HepG2 (cell line): Measurements from ENCODE around the gene NSMF. TPM values are rescaled to one million over a fixed set of nuclear protein-coding genes. Genes with fewer than 3 reads are reported as not detected.

Experiments used
- AHR ChIP-seq: IDR thresholded peaks from 2 replicates; pipeline ENCODE4 v1.6.1; 2018; ENCODE audit warnings: missing genetic modification reagents, missing compliant biosample characterization
- ATM ChIP-seq: fragments of 450-650 bp; IDR thresholded peaks from 2 replicates; pipeline ENCODE4 v1.7.1; 2017; ENCODE audit warnings: mild to moderate bottlenecking, borderline replicate concordance
- CBX5 ChIP-seq: sonication (generic); formaldehyde crosslinking; IDR thresholded peaks from 2 replicates; pipeline ENCODE4 v1.4.0; 2020; ENCODE audit warnings: missing genetic modification reagents, borderline replicate concordance
- DNMT1 ChIP-seq: sonication (generic); formaldehyde crosslinking; IDR thresholded peaks from 2 replicates; pipeline ENCODE4 v1.5.1; 2020; ENCODE audit warnings: mild to moderate bottlenecking, missing genetic modification reagents
- FOXA3 ChIP-seq: IDR thresholded peaks from 2 replicates; pipeline ENCODE4 v1.6.1; 2016; ENCODE audit warnings: missing genetic modification reagents, missing compliant biosample characterization
- FOXK2 ChIP-seq: fragments of 450-650 bp; IDR thresholded peaks from 2 replicates; pipeline ENCODE4 v1.6.1; 2016
- GTF3A ChIP-seq: sonication (generic); formaldehyde crosslinking; conservative IDR thresholded peaks from 2 replicates; pipeline ENCODE4 v1.4.0; 2020; ENCODE audit warnings: mild to moderate bottlenecking, missing genetic modification reagents
- MED13 ChIP-seq: sonication (generic); formaldehyde crosslinking; IDR thresholded peaks from 2 replicates; pipeline ENCODE4 v1.5.0; 2020; ENCODE audit warnings: missing genetic modification reagents
- MEIS2 ChIP-seq: sonication (generic); formaldehyde crosslinking; IDR thresholded peaks from 2 replicates; pipeline ENCODE4 v1.9.0; 2021; ENCODE audit warnings: mild to moderate bottlenecking, missing genetic modification reagents
- MYNN ChIP-seq: sonication (generic); formaldehyde crosslinking; IDR thresholded peaks from 2 replicates; pipeline ENCODE4 v1.4.0; 2020; ENCODE audit warnings: mild to moderate bottlenecking, low read depth, missing genetic modification reagents
- PLRG1 ChIP-seq: fragments of 450-650 bp; conservative IDR thresholded peaks from 2 replicates; pipeline ENCODE4 v1.6.1; 2016
- PPARG ChIP-seq: conservative IDR thresholded peaks from 2 replicates; pipeline ENCODE4 v1.6.1; 2016; ENCODE audit warnings: missing biosample characterization, missing genetic modification reagents
- SAP130 ChIP-seq: IDR thresholded peaks from 2 replicates; pipeline ENCODE4 v1.6.1; 2016; ENCODE audit warnings: low read depth
- SKI ChIP-seq: fragments of 450-650 bp; IDR thresholded peaks from one replicate; pipeline ENCODE4 v1.6.1; 2018; ENCODE audit warnings: mild to moderate bottlenecking; ENCODE audit not compliant: partially characterized antibody
- SMAD1 ChIP-seq: sonication (generic); formaldehyde crosslinking; IDR thresholded peaks from 2 replicates; pipeline ENCODE4 v1.4.0; 2020; ENCODE audit warnings: missing genetic modification reagents, low read depth, mild to moderate bottlenecking, borderline replicate concordance
- SMAD9 ChIP-seq: sonication (generic); formaldehyde crosslinking; IDR thresholded peaks from 2 replicates; pipeline ENCODE4 v1.5.1; 2020; ENCODE audit warnings: mild to moderate bottlenecking, missing genetic modification reagents
- XBP1 ChIP-seq: sonication (generic); formaldehyde crosslinking; IDR thresholded peaks from 2 replicates; pipeline ENCODE4 v1.5.0; 2020; ENCODE audit warnings: missing genetic modification reagents
- XRCC5 ChIP-seq: fragments of 200-400 bp; formaldehyde crosslinking; optimal IDR thresholded peaks from 2 replicates; pipeline ENCODE3; 2017; ENCODE audit warnings: mild to moderate bottlenecking, low read length
- ZBTB7A ChIP-seq: sonication (generic); formaldehyde crosslinking; IDR thresholded peaks from 2 replicates; pipeline ENCODE4 v1.8.0; 2022; ENCODE audit warnings: mild to moderate bottlenecking, missing genetic modification reagents
- ZFP36L1 ChIP-seq: sonication (generic); formaldehyde crosslinking; IDR thresholded peaks from 2 replicates; pipeline ENCODE4 v1.8.0; 2022; ENCODE audit warnings: mild to moderate bottlenecking, missing genetic modification reagents, moderate library complexity
- ZIK1 ChIP-seq: sonication (generic); formaldehyde crosslinking; IDR thresholded peaks from 2 replicates; pipeline ENCODE4 v1.5.0; 2020; ENCODE audit warnings: mild to moderate bottlenecking, low read depth, missing genetic modification reagents, borderline replicate concordance
- ZNF44 ChIP-seq: sonication (generic); formaldehyde crosslinking; IDR thresholded peaks from 2 replicates; pipeline ENCODE4 v1.5.1; 2020; ENCODE audit warnings: mild to moderate bottlenecking, missing genetic modification reagents
- ZNF564 ChIP-seq: sonication (generic); formaldehyde crosslinking; IDR thresholded peaks from 2 replicates; pipeline ENCODE4 v1.8.1; 2023; ENCODE audit warnings: mild to moderate bottlenecking, missing genetic modification reagents
- ZNF589 ChIP-seq: sonication (generic); formaldehyde crosslinking; conservative IDR thresholded peaks from 2 replicates; pipeline ENCODE4 v1.8.0; 2022; ENCODE audit warnings: mild to moderate bottlenecking, moderate library complexity, missing genetic modification reagents
- ZNF776 ChIP-seq: sonication (generic); formaldehyde crosslinking; IDR thresholded peaks from 2 replicates; pipeline ENCODE4 v1.4.0; 2020; ENCODE audit warnings: mild to moderate bottlenecking, missing genetic modification reagents
- polyA plus RNA-seq, 8 experiments: library from polyadenylated mRNA; depleted of rRNA in 3 of 8; stranded (reverse) in 7 of 8; unstranded in 1 of 8; fragments of >200 nt; fragmentation: Illumina TruSeq in 4 of 8; extraction: Trizol in 4 of 8; gene quantifications; 2 replicates each; pipeline versions ENCODE4 v1.2.1 to v1.2.3, GENCODE V29; 2011 to 2016; ENCODE audit warnings: low read depth in 4 of 8, missing spikeins in 1 of 8, mixed read lengths in 1 of 8; ENCODE audit not compliant: insufficient read depth in 1 of 8
- total RNA-seq, 5 experiments: library from RNA; depleted of rRNA; stranded (reverse); fragments of >200 nt; fragmentation: Illumina TruSeq; extraction: Trizol; gene quantifications; 2 replicates each; pipeline ENCODE4 v1.2.3, GENCODE V29; 2016; ENCODE audit warnings: low read depth in 1 of 5
- TF ChIP-seq, protein P1 (sequence below): sonication (generic); formaldehyde crosslinking; IDR thresholded peaks from 2 replicates; pipeline ENCODE4 v1.4.0; 2020; ENCODE audit warnings: missing genetic modification reagents
- TF ChIP-seq, protein P2 (sequence below): sonication (generic); formaldehyde crosslinking; IDR thresholded peaks from 2 replicates; pipeline ENCODE4 v1.8.0; 2022; ENCODE audit warnings: missing genetic modification reagents, low read depth, mild to moderate bottlenecking, borderline replicate concordance
- TF ChIP-seq, protein P3 (sequence below): sonication (generic); formaldehyde crosslinking; IDR thresholded peaks from 2 replicates; pipeline ENCODE4 v1.4.0; 2020; ENCODE audit warnings: missing genetic modification reagents
- TF ChIP-seq, protein P4 (sequence below): sonication (generic); formaldehyde crosslinking; IDR thresholded peaks from 2 replicates; pipeline ENCODE4 v1.5.0; 2020; ENCODE audit warnings: mild to moderate bottlenecking, missing genetic modification reagents

NSMF gene
- total and polyA plus RNA-seq, 2 of the 13 experiments (the other 11 are each of a cell fraction or from before 2014, with no cell fraction given), result 44.3 to 183 TPM

DNA sequence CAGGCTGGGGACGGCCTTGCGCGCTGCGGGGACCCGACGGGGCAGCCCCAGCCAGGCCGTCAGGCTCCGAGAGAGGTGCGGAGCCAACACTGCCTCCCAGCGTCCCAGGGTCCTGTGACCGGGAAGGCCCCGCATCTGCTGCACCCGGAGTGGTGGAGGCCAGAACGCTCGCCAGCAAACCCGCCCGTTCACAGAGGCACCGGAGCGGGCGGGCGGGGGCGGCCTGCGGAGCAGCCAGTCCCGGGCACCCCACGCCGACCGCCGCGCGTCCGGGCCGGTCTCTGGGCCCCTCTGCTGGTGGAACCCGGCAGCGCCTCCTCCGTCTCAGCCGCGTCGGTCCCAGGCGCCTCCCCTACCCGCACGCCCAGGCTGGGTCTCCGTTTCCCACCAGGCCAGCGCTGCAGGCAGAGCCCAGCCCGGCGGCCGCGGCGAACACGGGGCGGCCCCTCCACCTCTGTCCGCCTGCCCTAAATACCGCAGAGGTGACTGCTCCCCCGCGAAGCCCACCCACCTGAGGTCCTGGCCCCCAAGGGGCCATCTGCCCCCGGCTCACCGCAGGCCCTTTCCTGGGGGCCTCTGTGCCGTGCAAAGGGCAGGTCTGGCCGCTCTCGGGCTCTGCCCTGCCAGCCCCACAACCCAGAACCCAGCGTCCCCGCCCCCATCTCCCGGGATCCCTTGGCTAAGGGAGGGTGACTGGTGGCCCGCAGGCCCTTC lies 52.1 kb downstream of the NSMF start (continued):
- TF ChIP-seq, protein P1, sequence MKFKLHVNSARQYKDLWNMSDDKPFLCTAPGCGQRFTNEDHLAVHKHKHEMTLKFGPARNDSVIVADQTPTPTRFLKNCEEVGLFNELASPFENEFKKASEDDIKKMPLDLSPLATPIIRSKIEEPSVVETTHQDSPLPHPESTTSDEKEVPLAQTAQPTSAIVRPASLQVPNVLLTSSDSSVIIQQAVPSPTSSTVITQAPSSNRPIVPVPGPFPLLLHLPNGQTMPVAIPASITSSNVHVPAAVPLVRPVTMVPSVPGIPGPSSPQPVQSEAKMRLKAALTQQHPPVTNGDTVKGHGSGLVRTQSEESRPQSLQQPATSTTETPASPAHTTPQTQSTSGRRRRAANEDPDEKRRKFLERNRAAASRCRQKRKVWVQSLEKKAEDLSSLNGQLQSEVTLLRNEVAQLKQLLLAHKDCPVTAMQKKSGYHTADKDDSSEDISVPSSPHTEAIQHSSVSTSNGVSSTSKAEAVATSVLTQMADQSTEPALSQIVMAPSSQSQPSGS (CRISPR knock-in tag), result no peak
- TF ChIP-seq SMAD1 (CRISPR knock-in tag) (no peak), ZNF44 (CRISPR knock-in tag) (no peak), MED13 (CRISPR knock-in tag) (no peak), DNMT1 (CRISPR knock-in tag) (0 out of 2 replicates have a peak, but pooled peaks have one; percentile 40), MYNN (no peak), ZBTB7A (CRISPR knock-in tag) (0 out of 2 replicates have a peak, but pooled peaks have one; percentile 13), SMAD9 (no peak), FOXA3 (CRISPR knock-in tag) (no peak), ATM (no peak), ZNF589 (CRISPR knock-in tag) (no peak), PPARG (CRISPR knock-in tag) (no peak), ZFP36L1 (no peak), PLRG1 (no peak), FOXK2 (no peak), XBP1 (CRISPR knock-in tag) (no peak), ZNF564 (CRISPR knock-in tag) (0 out of 2 replicates have a peak, but pooled peaks have one; percentile 70), MEIS2 (0 out of 2 replicates have a peak, but pooled peaks have one; percentile 16), SKI (peak; percentile 51), XRCC5 (peak; percentile 51), CBX5 (CRISPR knock-in tag) (no peak), ZIK1 (CRISPR knock-in tag) (0 out of 2 replicates have a peak, but pooled peaks have one; percentile 43), ZNF776 (CRISPR knock-in tag) (peak; percentile 33; the same call in 1 of the 2 replicates), GTF3A (CRISPR knock-in tag) (no peak), SAP130 (peak; percentile 28), AHR (CRISPR knock-in tag) (no peak)
- TF ChIP-seq, protein P2, sequence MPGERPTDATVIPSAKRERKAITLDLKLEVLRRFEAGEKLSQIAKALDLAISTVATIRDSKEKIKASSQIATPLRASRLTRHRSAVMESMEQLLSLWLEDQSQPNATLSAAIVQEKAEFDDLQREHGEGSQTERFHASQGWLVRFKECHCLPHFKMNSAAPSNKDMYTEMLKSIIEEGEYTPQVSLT, result no peak
- TF ChIP-seq, protein P3, sequence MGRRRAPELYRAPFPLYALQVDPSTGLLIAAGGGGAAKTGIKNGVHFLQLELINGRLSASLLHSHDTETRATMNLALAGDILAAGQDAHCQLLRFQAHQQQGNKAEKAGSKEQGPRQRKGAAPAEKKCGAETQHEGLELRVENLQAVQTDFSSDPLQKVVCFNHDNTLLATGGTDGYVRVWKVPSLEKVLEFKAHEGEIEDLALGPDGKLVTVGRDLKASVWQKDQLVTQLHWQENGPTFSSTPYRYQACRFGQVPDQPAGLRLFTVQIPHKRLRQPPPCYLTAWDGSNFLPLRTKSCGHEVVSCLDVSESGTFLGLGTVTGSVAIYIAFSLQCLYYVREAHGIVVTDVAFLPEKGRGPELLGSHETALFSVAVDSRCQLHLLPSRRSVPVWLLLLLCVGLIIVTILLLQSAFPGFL (CRISPR knock-in tag), result no peak
- TF ChIP-seq, protein P4, sequence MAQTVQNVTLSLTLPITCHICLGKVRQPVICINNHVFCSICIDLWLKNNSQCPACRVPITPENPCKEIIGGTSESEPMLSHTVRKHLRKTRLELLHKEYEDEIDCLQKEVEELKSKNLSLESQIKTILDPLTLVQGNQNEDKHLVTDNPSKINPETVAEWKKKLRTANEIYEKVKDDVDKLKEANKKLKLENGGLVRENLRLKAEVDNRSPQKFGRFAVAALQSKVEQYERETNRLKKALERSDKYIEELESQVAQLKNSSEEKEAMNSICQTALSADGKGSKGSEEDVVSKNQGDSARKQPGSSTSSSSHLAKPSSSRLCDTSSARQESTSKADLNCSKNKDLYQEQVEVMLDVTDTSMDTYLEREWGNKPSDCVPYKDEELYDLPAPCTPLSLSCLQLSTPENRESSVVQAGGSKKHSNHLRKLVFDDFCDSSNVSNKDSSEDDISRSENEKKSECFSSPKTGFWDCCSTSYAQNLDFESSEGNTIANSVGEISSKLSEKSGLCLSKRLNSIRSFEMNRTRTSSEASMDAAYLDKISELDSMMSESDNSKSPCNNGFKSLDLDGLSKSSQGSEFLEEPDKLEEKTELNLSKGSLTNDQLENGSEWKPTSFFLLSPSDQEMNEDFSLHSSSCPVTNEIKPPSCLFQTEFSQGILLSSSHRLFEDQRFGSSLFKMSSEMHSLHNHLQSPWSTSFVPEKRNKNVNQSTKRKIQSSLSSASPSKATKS, result no peak
